Femur (tissue), 1 donor: ENCODE data around the gene UBE2R2.
"Not testable (repeated sequence)": the region's sequence is repeated elsewhere in the genome, so short reads cannot be mapped to it uniquely, and the experiment has no call there.

Experiments used
- DNase-seq: peaks from one replicate; pipeline ENCODE4 v3.0.0-alpha.2; 2017

Gene UBE2R2

GRCh38 chr9:33799928-33800704 is 16.8 kb upstream of the UBE2R2 start:
- no peak for DNase-seq

GRCh38 chr9:33800886-33801285 is 16.1 kb upstream of the UBE2R2 start:
- no peak for DNase-seq

GRCh38 chr9:33801943-33802500 is 14.9 kb upstream of the UBE2R2 start:
- DNase-seq: not testable (repeated sequence)

- DNase-seq: not testable (repeated sequence)
Observed at GRCh38 chr9:33804196-33804595, 12.8 kb upstream of the UBE2R2 start.

- not testable (repeated sequence) for DNase-seq
Observed at GRCh38 chr9:33807156-33807555, 9.8 kb upstream of the UBE2R2 start.

GRCh38 chr9:33808979-33809322 is 8.0 kb upstream of the UBE2R2 start:
- DNase-seq: not testable (repeated sequence)

GRCh38 chr9:33809506-33809905 is 7.5 kb upstream of the UBE2R2 start:
- no peak for DNase-seq

GRCh38 chr9:33813712-33814641 is 3.0 kb upstream of the UBE2R2 start:
- DNase-seq: no peak

GRCh38 chr9:33815781-33816180 is 1.2 kb upstream of the UBE2R2 start:
- DNase-seq: no peak

- peak; percentile 81 for DNase-seq
Observed at GRCh38 chr9:33817327-33818166, 587 bp downstream of the UBE2R2 start.

GRCh38 chr9:33818167-33818846 is 1.3 kb downstream of the UBE2R2 start:
- DNase-seq: peak; percentile 80

GRCh38 chr9:33818847-33819500 is 2.0 kb downstream of the UBE2R2 start:
- no peak for DNase-seq

- no peak for DNase-seq
Observed at GRCh38 chr9:33820231-33820745, 3.3 kb downstream of the UBE2R2 start.

GRCh38 chr9:33823801-33824200 is 6.8 kb downstream of the UBE2R2 start:
- DNase-seq: no peak

- not testable (repeated sequence) for DNase-seq
Observed at GRCh38 chr9:33827285-33827684, 10.3 kb downstream of the UBE2R2 start.

GRCh38 chr9:33829641-33830230 is 12.8 kb downstream of the UBE2R2 start:
- not testable (repeated sequence) for DNase-seq

- DNase-seq: no peak
Observed at GRCh38 chr9:33835625-33836260, 18.8 kb downstream of the UBE2R2 start.

GRCh38 chr9:33836261-33836660 is 19.3 kb downstream of the UBE2R2 start:
- DNase-seq: not testable (repeated sequence)

- DNase-seq: no peak
Observed at GRCh38 chr9:33837138-33837537, 20.2 kb downstream of the UBE2R2 start.

GRCh38 chr9:33840381-33840780 is 23.4 kb downstream of the UBE2R2 start:
- DNase-seq: no peak
